Measurements from ENCODE around the gene SAMHD1. TPM values are rescaled to one million over a fixed set of nuclear protein-coding genes. Genes with fewer than 3 reads are reported as not detected.
"Not testable (repeated sequence)": the region's sequence is repeated elsewhere in the genome, so short reads cannot be mapped to it uniquely, and the experiment has no call there.

SAMHD1 gene
- total RNA-seq (2022) (56.8 and 63.0 TPM in 2 replicates), Bru-seq, nascent RNA (percentile 63 among the genes with signal in this experiment), BruChase-seq, experiment 1, labeled RNA remaining after a 2-hour chase (percentile 66 among the genes with signal in this experiment), BruChase-seq, experiment 2, labeled RNA remaining after a 6-hour chase (percentile 77 among the genes with signal in this experiment)
- long read RNA-seq, full-length matches to known transcripts = 21 of 37 reads
- long read RNA-seq, partial matches to known transcripts = 6 of 37 reads
- long read RNA-seq, other reads (novel, unspliced or antisense) = 10 of 37 reads

DNA sequence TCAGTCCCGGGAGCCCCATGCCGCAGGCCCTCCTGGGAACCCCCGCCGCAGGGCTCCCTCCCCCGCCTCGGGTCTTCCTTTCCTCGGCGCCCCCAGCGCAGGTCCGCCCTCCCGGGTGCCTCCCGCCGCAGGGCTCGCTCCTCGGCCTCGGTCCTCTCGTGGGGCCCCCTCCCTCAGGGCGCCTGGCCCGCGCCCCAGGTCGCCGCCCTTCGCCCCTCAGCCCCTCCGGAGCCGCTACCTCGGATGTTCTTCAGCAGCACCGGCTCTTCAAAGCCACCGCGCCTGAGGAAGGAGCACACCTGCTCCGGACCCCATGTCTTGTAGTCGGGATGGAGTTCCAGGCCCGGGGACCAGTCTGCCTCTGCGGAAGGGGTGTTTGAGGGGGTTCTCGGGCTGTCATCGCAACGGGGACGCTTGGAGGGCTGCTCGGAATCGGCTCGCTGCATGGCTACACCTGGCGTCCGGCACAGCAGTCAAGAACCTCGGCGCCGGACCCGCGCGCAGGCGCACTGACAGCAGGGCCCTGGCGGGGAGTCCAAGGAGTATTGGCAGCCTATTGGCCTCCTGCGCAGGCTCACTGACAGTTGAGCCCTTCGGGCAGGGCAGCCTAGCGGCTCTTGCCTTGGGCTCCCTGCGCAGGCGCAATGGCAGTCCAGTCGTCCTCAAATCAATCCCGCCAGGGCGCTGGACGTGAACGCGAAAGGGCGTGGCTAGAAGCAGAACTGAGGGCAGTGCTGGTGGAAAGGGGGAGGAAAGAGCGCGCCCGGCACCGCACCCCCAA is at the start of gene SAMHD1:
Gene SAMHD1 (minus strand): TSS at position 511 of the 781 bp plus-strand sequence. CDS start 65 bp downstream, at position 446.
- peaks cover 15% of the 10 kb centered on the region for H3K36me3 Mint-ChIP-seq (ENCODE audit: insufficient read depth, unreplicated experiment)
- no peaks in the 10 kb centered on the region for H3K36me3 ChIP-seq (ENCODE audit: control insufficient read depth, insufficient read depth, low read length)
- peak within 1 kb of the TSS; percentile 98 for H3K4me3 Mint-ChIP-seq (ENCODE audit: unreplicated experiment)
- H3K27me3 ChIP-seq (replicated peaks; ENCODE audit: control insufficient read depth, insufficient read depth, low read length) = no peaks in the 10 kb centered on the region
- TF ChIP-seq, protein P1, sequence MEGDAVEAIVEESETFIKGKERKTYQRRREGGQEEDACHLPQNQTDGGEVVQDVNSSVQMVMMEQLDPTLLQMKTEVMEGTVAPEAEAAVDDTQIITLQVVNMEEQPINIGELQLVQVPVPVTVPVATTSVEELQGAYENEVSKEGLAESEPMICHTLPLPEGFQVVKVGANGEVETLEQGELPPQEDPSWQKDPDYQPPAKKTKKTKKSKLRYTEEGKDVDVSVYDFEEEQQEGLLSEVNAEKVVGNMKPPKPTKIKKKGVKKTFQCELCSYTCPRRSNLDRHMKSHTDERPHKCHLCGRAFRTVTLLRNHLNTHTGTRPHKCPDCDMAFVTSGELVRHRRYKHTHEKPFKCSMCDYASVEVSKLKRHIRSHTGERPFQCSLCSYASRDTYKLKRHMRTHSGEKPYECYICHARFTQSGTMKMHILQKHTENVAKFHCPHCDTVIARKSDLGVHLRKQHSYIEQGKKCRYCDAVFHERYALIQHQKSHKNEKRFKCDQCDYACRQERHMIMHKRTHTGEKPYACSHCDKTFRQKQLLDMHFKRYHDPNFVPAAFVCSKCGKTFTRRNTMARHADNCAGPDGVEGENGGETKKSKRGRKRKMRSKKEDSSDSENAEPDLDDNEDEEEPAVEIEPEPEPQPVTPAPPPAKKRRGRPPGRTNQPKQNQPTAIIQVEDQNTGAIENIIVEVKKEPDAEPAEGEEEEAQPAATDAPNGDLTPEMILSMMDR (IDR thresholded peaks at IDR 0.05; ENCODE audit: insufficient read depth in 1 of 2, low read depth in 1 of 2, low read length in 1 of 2, severe bottlenecking in 1 of 2, unreplicated experiment in 1 of 2) = peak in 1 of 2 experiments; percentile 16
- H3K9me3 ChIP-seq = no peaks in the 10 kb centered on the region
- peaks cover 3% of the 10 kb centered on the region; the same call in 1 of the 2 replicates for H3K4me1 ChIP-seq
- H3K27me3 Mint-ChIP-seq (ENCODE audit: insufficient read depth, unreplicated experiment) = no peaks in the 10 kb centered on the region
- peaks cover 18% of the 10 kb centered on the region for H3K4me1 Mint-ChIP-seq (ENCODE audit: low read depth, unreplicated experiment)
- H3K4me3 ChIP-seq (ENCODE audit: low read depth, low read length) = peak within 1 kb of the TSS; percentile 95
- peak; percentile 100 for DNase-seq
- ChIA-PET CTCF (no interaction called here), POLR2A (no interaction called here)
- BruUV-seq (replicated peaks) = no TSS peak
- intact Hi-C loops (cut with micrococcal nuclease; ENCODE audit: unreplicated experiment) = loop anchor here (1.0 to 2.0 kb wide), 2 partner anchors 33 to 227 kb away; no protein-coding TSS in a partner anchor
- peak within 1 kb of the TSS; percentile 96 for H3K27ac Mint-ChIP-seq (ENCODE audit: unreplicated experiment)
- H3K9me3 Mint-ChIP-seq (ENCODE audit: unreplicated experiment) = no peaks in the 10 kb centered on the region

DNA sequence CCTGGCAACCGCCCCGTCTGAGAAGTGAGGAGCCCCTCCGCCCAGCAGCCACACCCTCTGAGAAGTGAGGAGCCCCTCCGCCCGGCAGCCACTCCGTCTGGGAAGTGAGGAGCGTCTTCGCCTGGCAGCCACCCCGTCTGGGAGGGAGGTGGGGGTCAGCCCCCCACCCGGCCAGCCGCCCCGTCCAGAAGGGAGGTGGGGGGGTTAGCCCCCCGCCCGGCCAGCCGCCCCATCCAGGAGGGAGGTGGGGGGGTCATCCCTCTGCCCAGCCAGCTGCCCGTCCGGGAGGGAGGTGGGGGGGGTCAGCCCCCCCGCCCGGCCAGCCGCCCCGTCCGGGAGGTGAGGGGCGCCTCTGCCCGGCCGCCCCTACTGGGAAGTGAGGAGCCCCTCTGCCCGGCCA is 48.7 kb upstream of the SAMHD1 start:
- DNase-seq; H3K27me3 Mint-ChIP-seq (ENCODE audit: insufficient read depth, unreplicated experiment); H3K36me3 ChIP-seq (ENCODE audit: control insufficient read depth, insufficient read depth, low read length); H3K27ac Mint-ChIP-seq (ENCODE audit: unreplicated experiment); POLR2A ChIA-PET; H3K9me3 ChIP-seq; H3K27me3 ChIP-seq (replicated peaks; ENCODE audit: control insufficient read depth, insufficient read depth, low read length); H3K4me3 ChIP-seq (ENCODE audit: low read depth, low read length); CTCF ChIA-PET; H3K4me1 Mint-ChIP-seq (ENCODE audit: low read depth, unreplicated experiment); H3K4me3 Mint-ChIP-seq (ENCODE audit: unreplicated experiment); BruUV-seq (replicated peaks); H3K4me1 ChIP-seq: not testable (repeated sequence)
- peaks cover 52% of the 10 kb centered on the region for H3K36me3 Mint-ChIP-seq (ENCODE audit: insufficient read depth, unreplicated experiment)
- intact Hi-C loops (cut with micrococcal nuclease; ENCODE audit: unreplicated experiment) = loop anchor here (10.0 kb wide), 1 partner anchor 175 kb away; the partner anchor contains the start of genes MROH8 and RPN2
- peaks cover 13% of the 10 kb centered on the region for H3K9me3 Mint-ChIP-seq (ENCODE audit: unreplicated experiment)

DNA sequence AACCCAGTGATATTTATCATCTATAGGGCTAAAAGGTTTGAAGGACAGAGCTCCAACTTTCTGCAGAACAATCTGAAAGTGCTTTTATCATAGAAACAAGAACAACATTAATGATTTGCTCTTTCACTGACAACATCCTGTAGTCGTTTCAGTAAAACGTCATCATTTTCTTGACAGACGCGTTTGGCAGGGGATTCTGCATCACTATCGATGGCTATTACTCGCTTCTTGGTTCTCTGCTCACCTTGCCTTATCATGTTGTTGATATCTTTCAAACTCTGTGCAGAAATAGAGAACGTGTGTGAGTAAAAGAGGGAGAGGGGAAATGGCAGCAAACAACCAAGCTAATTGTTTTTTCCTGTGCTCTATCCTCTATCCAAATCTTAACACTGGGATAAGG is 47.1 kb upstream of the SAMHD1 start:
- TF ChIP-seq, protein P1 (IDR thresholded peaks at IDR 0.05; ENCODE audit: insufficient read depth in 1 of 2, low read depth in 1 of 2, low read length in 1 of 2, severe bottlenecking in 1 of 2, unreplicated experiment in 1 of 2) = no peak
- CTCF ChIA-PET = no interaction called here
- H3K4me3 ChIP-seq (ENCODE audit: low read depth, low read length) = no peak overlapping the region
- no peaks in the 10 kb centered on the region for H3K27me3 ChIP-seq (replicated peaks; ENCODE audit: control insufficient read depth, insufficient read depth, low read length)
- H3K4me1 ChIP-seq = no peaks in the 10 kb centered on the region
- no peak for DNase-seq
- Mint-ChIP-seq H3K4me1 (ENCODE audit: low read depth, unreplicated experiment) (no peaks in the 10 kb centered on the region), H3K27ac (ENCODE audit: unreplicated experiment) (no peak overlapping the region), H3K27me3 (ENCODE audit: insufficient read depth, unreplicated experiment) (no peaks in the 10 kb centered on the region), H3K9me3 (ENCODE audit: unreplicated experiment) (peaks cover 13% of the 10 kb centered on the region), H3K4me3 (ENCODE audit: unreplicated experiment) (no peak overlapping the region), H3K36me3 (ENCODE audit: insufficient read depth, unreplicated experiment) (peaks cover 56% of the 10 kb centered on the region)
- H3K9me3 ChIP-seq = peaks cover 11% of the 10 kb centered on the region; the same call in 1 of the 2 replicates
- intact Hi-C loops (cut with micrococcal nuclease; ENCODE audit: unreplicated experiment) = no loop called here
- POLR2A ChIA-PET = no interaction called here
- peaks cover 8% of the 10 kb centered on the region; the same call in 1 of the 2 replicates for H3K36me3 ChIP-seq (ENCODE audit: control insufficient read depth, insufficient read depth, low read length)
- BruUV-seq (replicated peaks) = no TSS peak

Measured in Caco-2 (cell line).